CD14-positive monocyte (primary cell): ENCODE results near the gene TANGO6. TPM values are rescaled to one million over a fixed set of nuclear protein-coding genes. Genes with fewer than 3 reads are reported as not detected.
"Not testable (repeated sequence)": the region's sequence is repeated elsewhere in the genome, so short reads cannot be mapped to it uniquely, and the experiment has no call there.

Experiments used
- DNase-seq, 3 donors: peaks; one replicate each; pipeline ENCODE4 v3.0.0-alpha.2; 2011 to 2022
- H2AFZ ChIP-seq: 2 replicates; pipeline ENCODE4 v1.6.0; 2012; ENCODE audit warnings: mild to moderate bottlenecking, low read depth, low read length, inconsistent platforms; ENCODE audit not compliant: insufficient read depth, poor library complexity, severe bottlenecking
- H3K27ac ChIP-seq, 2 donors: 1 replicate in 1 of 2; 2 replicates in 1 of 2; pipeline ENCODE4 v1.5.1; 2012 to 2013; ENCODE audit warnings: low read length in 2 of 2, control low read depth in 1 of 2, inconsistent platforms in 1 of 2, low read depth in 1 of 2, mild to moderate bottlenecking in 1 of 2
- H3K27me3 ChIP-seq, 2 donors: one replicate each; pipeline versions ENCODE4 v1.6.0 to v1.6.1; 2011 to 2013; ENCODE audit warnings: low read length in 2 of 2; ENCODE audit not compliant: control insufficient read depth in 2 of 2, insufficient read depth in 2 of 2
- H3K36me3 ChIP-seq, 2 donors: replicated peaks in 1 of 2; 1 replicate in 1 of 2; 2 replicates in 1 of 2; pipeline versions ENCODE4 v1.5.1 to v1.6.1; 2012 to 2013; ENCODE audit warnings: low read length in 2 of 2, control low read depth in 1 of 2, inconsistent platforms in 1 of 2, mild to moderate bottlenecking in 1 of 2; ENCODE audit not compliant: insufficient read depth in 2 of 2, control insufficient read depth in 1 of 2
- H3K4me1 ChIP-seq, 2 donors: 1 replicate in 1 of 2; 2 replicates in 1 of 2; pipeline versions ENCODE4 v1.5.1 to v1.6.1; 2012 to 2013; ENCODE audit warnings: low read length in 2 of 2, control low read depth in 1 of 2, inconsistent platforms in 1 of 2, mild to moderate bottlenecking in 1 of 2, moderate library complexity in 1 of 2; ENCODE audit not compliant: insufficient read depth in 2 of 2, control insufficient read depth in 1 of 2
- H3K4me2 ChIP-seq: replicated peaks from 2 replicates; pipeline ENCODE3; 2012; ENCODE audit warnings: low read length, moderate library complexity, mild to moderate bottlenecking; ENCODE audit not compliant: poor library complexity, severe bottlenecking; ENCODE audit errors: extremely low read depth
- H3K4me3 ChIP-seq, 3 experiments: fragments of 200-600 bp in 1 of 3; sonication (generic) in 1 of 3; replicated peaks in 1 of 3; 1 replicate in 2 of 3; 2 replicates in 1 of 3; pipeline ENCODE4 v1.5.1; 2011 to 2013; ENCODE audit warnings: low read length in 3 of 3, mild to moderate bottlenecking in 3 of 3, control low read depth in 2 of 3, low read depth in 2 of 3, inconsistent platforms in 1 of 3, moderate library complexity in 1 of 3
- H3K79me2 ChIP-seq: 2 replicates; pipeline ENCODE4 v1.6.0; 2012; ENCODE audit warnings: mild to moderate bottlenecking, control low read depth, inconsistent platforms, low read length, moderate library complexity; ENCODE audit not compliant: insufficient read depth
- H3K9ac ChIP-seq: 2 replicates; pipeline ENCODE4 v1.6.0; 2017; ENCODE audit warnings: low read length, mild to moderate bottlenecking; ENCODE audit not compliant: insufficient read depth, poor library complexity, severe bottlenecking
- H3K9me3 ChIP-seq, 2 donors: replicated peaks in 1 of 2; 1 replicate in 1 of 2; 2 replicates in 1 of 2; pipeline versions ENCODE4 v1.5.1 to v1.6.1; 2012 to 2013; ENCODE audit warnings: low read length in 2 of 2, control low read depth in 1 of 2; ENCODE audit not compliant: control insufficient read depth in 1 of 2, insufficient read depth in 1 of 2
- H4K20me1 ChIP-seq: 2 replicates; pipeline ENCODE4 v1.6.0; 2012; ENCODE audit warnings: mild to moderate bottlenecking, low read length, control low read depth, moderate library complexity; ENCODE audit not compliant: insufficient read depth
- H3K27ac Mint-ChIP-seq, 7 donors: one replicate each; pipeline ENCODE4 v1.8.0; 2020; ENCODE audit warnings: mild to moderate bottlenecking in 7 of 7, mixed read lengths in 7 of 7, moderate library complexity in 6 of 7, inconsistent platforms in 2 of 7
- H3K27me3 Mint-ChIP-seq, 3 donors: one replicate each; pipeline ENCODE4 v1.8.0; 2021 to 2022; ENCODE audit warnings: low read depth in 3 of 3, mild to moderate bottlenecking in 3 of 3, mixed read lengths in 3 of 3, moderate library complexity in 3 of 3, inconsistent platforms in 1 of 3
- H3K36me3 Mint-ChIP-seq, 2 donors: one replicate each; pipeline ENCODE4 v1.8.0; 2020; ENCODE audit warnings: mixed read lengths in 2 of 2, inconsistent platforms in 1 of 2, mild to moderate bottlenecking in 1 of 2
- H3K4me1 Mint-ChIP-seq: one replicate; pipeline ENCODE4 v1.8.0; 2020; ENCODE audit warnings: mild to moderate bottlenecking, mixed read lengths
- H3K4me3 Mint-ChIP-seq, 2 donors: one replicate each; pipeline ENCODE4 v1.8.0; 2020; ENCODE audit warnings: mild to moderate bottlenecking in 2 of 2, mixed read lengths in 2 of 2, moderate library complexity in 1 of 2
- H3K9me3 Mint-ChIP-seq, 7 donors: one replicate each; pipeline ENCODE4 v1.8.0; 2020 to 2022; ENCODE audit warnings: mixed read lengths in 7 of 7, mild to moderate bottlenecking in 6 of 7, moderate library complexity in 6 of 7, inconsistent platforms in 2 of 7
- CTCF ChIP-seq: fragments of 200-600 bp; IDR thresholded peaks from one replicate; pipeline ENCODE4 v1.8.0; 2022; ENCODE audit warnings: antibody characterized with exemption, mild to moderate bottlenecking
- WGBS: methylation state at CpG from one replicate; pipeline ENCODE4 v1.1.5; 2013; ENCODE audit warnings: missing lambda C conversion rate; ENCODE audit not compliant: insufficient coverage; 5-methylcytosine and 5-hydroxymethylcytosine counted together
- intact Hi-C, 2 donors: fragments of 100-400 bp; cut with micrococcal nuclease; formaldehyde crosslinking; loops; one replicate each; pipeline versions ENCODE4 v1.15.0 to v1.15.1; 2023
- polyA plus RNA-seq, 3 donors: library from polyadenylated mRNA; depleted of rRNA in 1 of 3; unstranded in 2 of 3; stranded (reverse) in 1 of 3; fragments of 300-500 nt in 2 of 3; fragments of >200 nt in 1 of 3; fragmentation: Illumina TruSeq in 2 of 3; gene quantifications; 1 replicate in 2 of 3; 2 replicates in 1 of 3; pipeline ENCODE4 v1.2.3, GENCODE V29; 2012 to 2021

Gene TANGO6
- polyA plus RNA-seq, 3 donors: 6.5 to 8.1 (median 7.3) TPM

DNA sequence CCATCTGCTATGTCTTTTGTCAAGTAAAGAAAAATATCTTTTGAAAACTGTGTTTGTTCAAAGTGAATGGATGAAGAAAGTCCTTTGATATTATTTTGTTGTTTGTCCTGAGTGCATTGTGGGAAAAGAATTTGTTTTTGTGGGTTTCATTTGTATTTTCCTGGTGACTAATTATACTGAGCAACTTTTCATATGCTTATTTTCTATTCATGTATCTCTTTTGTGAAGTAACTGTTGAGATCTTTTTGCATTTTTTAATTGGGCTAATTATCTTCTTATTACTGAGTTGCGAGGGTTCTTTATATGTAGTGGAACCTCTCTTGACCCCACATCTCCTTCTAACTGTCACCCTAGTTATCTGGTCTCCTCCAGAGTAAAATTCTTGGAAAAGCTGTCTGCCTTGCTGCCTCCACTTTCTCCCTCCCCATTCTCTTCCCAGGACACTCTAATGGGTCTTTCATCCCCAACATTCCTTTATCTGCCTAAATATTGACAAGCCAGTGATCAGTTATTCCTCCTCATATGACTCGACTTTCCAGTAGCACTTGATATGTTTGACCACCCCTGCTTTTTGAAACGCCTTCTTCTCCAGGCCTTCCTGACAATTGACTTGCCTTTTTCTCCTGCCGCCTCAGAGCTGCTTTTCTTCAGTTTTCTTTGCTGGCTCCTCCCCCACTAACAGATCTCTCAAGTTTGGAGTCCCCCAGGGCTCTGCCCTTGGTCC lies 144.6 kb downstream of the TANGO6 start:
- H3K4me3 Mint-ChIP-seq: no peak overlapping the region
- peak overlapping the region in 1 of 7 donors; percentile 62 for H3K27ac Mint-ChIP-seq
- no peaks in the 10 kb centered on the region for H3K4me1 Mint-ChIP-seq
- Histone ChIP-seq H3K9me3 (no peaks in the 10 kb centered on the region), H3K4me1 (no peaks in the 10 kb centered on the region), H3K4me3 (no peak overlapping the region), H3K4me2 (no peak overlapping the region), H3K9ac (no peak overlapping the region), H4K20me1 (no peaks in the 10 kb centered on the region), H3K36me3 (peaks cover 0 to 10% of the 10 kb centered on the region in 2 donors), H3K27me3 (no peaks in the 10 kb centered on the region), H3K79me2 (no peaks in the 10 kb centered on the region), H3K27ac (no peak overlapping the region), H2AFZ (no peak overlapping the region)
- peaks cover 24 to 53% of the 10 kb centered on the region in 2 donors for H3K36me3 Mint-ChIP-seq
- intact Hi-C loops: no loop called here
- no peak for TF ChIP-seq CTCF
- DNase-seq: no peak
- 91% methylated on average over 3 of the region's 4 CpGs for WGBS
- no peaks in the 10 kb centered on the region for H3K9me3 Mint-ChIP-seq
- peaks cover 0 to 2% (median 0%) of the 10 kb centered on the region in 3 donors for H3K27me3 Mint-ChIP-seq

- not testable (repeated sequence) for H3K27ac Mint-ChIP-seq
Measured at GRCh38 chr16:68990172-68990845, 147.0 kb downstream of the TANGO6 start.

More at GRCh38 chr16:68990172-68990845, 147.0 kb downstream of the TANGO6 start:
- 100% methylated on average over 1 of the region's 7 CpGs for WGBS
- H3K4me3 ChIP-seq, H3K36me3 ChIP-seq, H3K27me3 ChIP-seq, DNase-seq, H2AFZ ChIP-seq, H3K9ac ChIP-seq, H3K27ac ChIP-seq, H3K4me2 ChIP-seq, H3K4me3 Mint-ChIP-seq, H3K9me3 ChIP-seq, H3K79me2 ChIP-seq, H3K27me3 Mint-ChIP-seq, H3K9me3 Mint-ChIP-seq, H3K4me1 Mint-ChIP-seq, H3K4me1 ChIP-seq, H4K20me1 ChIP-seq, intact Hi-C loops: not testable (repeated sequence)
- H3K36me3 Mint-ChIP-seq: peaks cover 16 to 40% of the 10 kb centered on the region in 2 donors
